Vagina (tissue), 2 donors: ENCODE results near the gene NAP1L1. TPM values are rescaled to one million over a fixed set of nuclear protein-coding genes. Genes with fewer than 3 reads are reported as not detected.
"Not testable (repeated sequence)": the region's sequence is repeated elsewhere in the genome, so short reads cannot be mapped to it uniquely, and the experiment has no call there.

Experiments used
- DNase-seq, 2 donors: peaks; one replicate each; pipeline ENCODE4 v3.0.0-alpha.2; 2017; ENCODE audit errors: extremely low spot score in 2 of 2
- H3K27ac ChIP-seq: fragments of 200-600 bp; sonication (generic); one replicate; pipeline ENCODE4 v1.5.1; 2019
- H3K27me3 ChIP-seq: fragments of 200-600 bp; sonication (generic); one replicate; pipeline ENCODE4 v1.5.1; 2019
- H3K36me3 ChIP-seq, 2 donors: fragments of 200-600 bp; sonication (generic); one replicate each; pipeline ENCODE4 v1.5.1; 2017 to 2019
- H3K4me1 ChIP-seq: fragments of 200-600 bp; sonication (generic); one replicate; pipeline ENCODE4 v1.5.1; 2019
- H3K4me3 ChIP-seq, 2 donors: fragments of 200-600 bp; sonication (generic); 1 replicate in 1 of 2; 2 replicates in 1 of 2; pipeline ENCODE4 v1.5.1; 2016 to 2019
- H3K9me3 ChIP-seq: fragments of 200-600 bp; sonication (generic); one replicate; pipeline ENCODE4 v1.5.1; 2019
- POLR2A ChIP-seq, 2 donors: fragments of 450-650 bp; IDR thresholded peaks; one replicate each; pipeline ENCODE4 v1.6.1; 2017; ENCODE audit warnings: antibody characterized with exemption in 2 of 2, mild to moderate bottlenecking in 2 of 2, moderate library complexity in 2 of 2
- POLR2AphosphoS5 ChIP-seq, 2 donors: sonication (generic); formaldehyde crosslinking; IDR thresholded peaks; one replicate each; pipeline ENCODE4 v1.9.0; 2017; ENCODE audit warnings: antibody characterized with exemption in 2 of 2, mild to moderate bottlenecking in 2 of 2, low read depth in 1 of 2; ENCODE audit not compliant: insufficient read depth in 1 of 2
- intact Hi-C: fragments of 100-400 bp; cut with DNase I; formaldehyde crosslinking; loops from one replicate; pipeline ENCODE4 v1.15.1; 2023
- total RNA-seq: library from RNA; depleted of rRNA; stranded (reverse); fragments of >200 nt; gene quantifications from one replicate; pipeline ENCODE4 v1.2.3, GENCODE V29; 2016
- TF ChIP-seq, protein P1 (sequence below), 3 experiments: fragments of 450-650 bp in 2 of 3; fragments of 200-600 bp in 1 of 3; sonication (generic) in 1 of 3; IDR thresholded peaks; one replicate each; pipeline ENCODE4 v1.5.1; 2017 to 2019; ENCODE audit warnings: antibody characterized with exemption in 3 of 3, mild to moderate bottlenecking in 2 of 3, moderate library complexity in 2 of 3

NAP1L1 gene
- total RNA-seq, 1 donor from 2014 or later = 318 TPM

DNA sequence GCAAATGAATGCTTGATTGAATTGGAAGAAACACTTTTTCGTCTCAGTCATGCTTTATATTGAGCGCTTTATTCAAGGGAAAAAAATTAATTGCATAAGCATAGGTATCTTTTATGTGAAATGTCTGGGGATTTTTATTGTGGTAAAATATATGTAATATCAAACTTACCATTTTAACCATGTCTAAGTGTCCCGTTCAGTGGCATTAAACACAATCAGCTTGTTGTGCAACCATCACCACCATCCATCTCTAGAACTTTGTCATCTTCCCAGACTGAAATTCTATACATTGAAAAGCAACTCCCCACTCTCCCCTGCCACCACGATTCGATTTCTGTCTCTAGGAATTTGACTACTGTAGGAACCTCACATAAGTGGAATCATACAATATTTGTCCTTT lies 92.7 kb downstream of the NAP1L1 start:
- no peak for DNase-seq
- no peak overlapping the region for H3K27ac ChIP-seq
- no peaks in the 10 kb centered on the region for H3K9me3 ChIP-seq
- TF ChIP-seq, protein P1, sequence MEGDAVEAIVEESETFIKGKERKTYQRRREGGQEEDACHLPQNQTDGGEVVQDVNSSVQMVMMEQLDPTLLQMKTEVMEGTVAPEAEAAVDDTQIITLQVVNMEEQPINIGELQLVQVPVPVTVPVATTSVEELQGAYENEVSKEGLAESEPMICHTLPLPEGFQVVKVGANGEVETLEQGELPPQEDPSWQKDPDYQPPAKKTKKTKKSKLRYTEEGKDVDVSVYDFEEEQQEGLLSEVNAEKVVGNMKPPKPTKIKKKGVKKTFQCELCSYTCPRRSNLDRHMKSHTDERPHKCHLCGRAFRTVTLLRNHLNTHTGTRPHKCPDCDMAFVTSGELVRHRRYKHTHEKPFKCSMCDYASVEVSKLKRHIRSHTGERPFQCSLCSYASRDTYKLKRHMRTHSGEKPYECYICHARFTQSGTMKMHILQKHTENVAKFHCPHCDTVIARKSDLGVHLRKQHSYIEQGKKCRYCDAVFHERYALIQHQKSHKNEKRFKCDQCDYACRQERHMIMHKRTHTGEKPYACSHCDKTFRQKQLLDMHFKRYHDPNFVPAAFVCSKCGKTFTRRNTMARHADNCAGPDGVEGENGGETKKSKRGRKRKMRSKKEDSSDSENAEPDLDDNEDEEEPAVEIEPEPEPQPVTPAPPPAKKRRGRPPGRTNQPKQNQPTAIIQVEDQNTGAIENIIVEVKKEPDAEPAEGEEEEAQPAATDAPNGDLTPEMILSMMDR (IDR thresholded peaks at IDR 0.05) = no peak
- TF ChIP-seq POLR2AphosphoS5 (IDR thresholded peaks at IDR 0.05; ENCODE audit: insufficient read depth in 1 of 2, low read depth in 1 of 2) = no peak
- TF ChIP-seq POLR2A (IDR thresholded peaks at IDR 0.05) = no peak
- no peaks in the 10 kb centered on the region for H3K36me3 ChIP-seq
- no peak overlapping the region for H3K4me3 ChIP-seq
- intact Hi-C loops = no loop called here
- H3K27me3 ChIP-seq = no peaks in the 10 kb centered on the region
- no peaks in the 10 kb centered on the region for H3K4me1 ChIP-seq

DNA sequence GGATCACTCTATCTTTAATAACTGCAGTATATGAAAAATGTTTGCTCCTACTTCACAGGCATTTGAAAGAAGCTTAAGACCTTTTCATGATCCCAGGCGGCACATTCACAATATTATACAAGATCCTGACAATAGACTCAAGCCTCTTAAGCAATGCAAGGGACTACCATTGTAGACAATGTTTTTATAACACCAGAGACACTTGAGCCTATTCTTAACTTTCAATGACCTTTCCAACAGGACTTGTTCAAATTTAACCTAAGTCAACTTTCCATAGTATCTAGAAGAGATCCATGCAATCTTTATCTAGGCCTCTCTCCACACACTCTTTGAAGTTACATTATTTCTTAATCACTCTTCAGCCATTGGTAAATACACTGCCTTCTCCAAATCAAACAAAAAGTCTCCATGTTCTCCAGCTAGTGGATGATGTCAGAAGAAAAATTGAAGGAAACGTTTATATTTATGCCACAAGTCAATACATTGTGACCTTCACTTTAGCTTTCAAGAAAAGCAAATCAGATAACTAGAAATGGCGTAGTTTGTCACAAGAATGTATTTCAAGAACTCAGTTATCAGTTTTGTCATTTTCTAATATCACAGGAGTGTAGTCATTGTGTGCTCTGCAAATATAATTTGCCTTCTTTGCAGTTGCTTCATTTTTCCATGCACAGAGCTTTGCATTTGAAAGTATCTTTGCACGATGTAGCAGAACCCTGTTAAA lies 94.1 kb downstream of the NAP1L1 start:
- Histone ChIP-seq H3K4me1 (no peaks in the 10 kb centered on the region), H3K27ac (no peak overlapping the region), H3K27me3 (no peaks in the 10 kb centered on the region), H3K9me3 (no peaks in the 10 kb centered on the region), H3K4me3 (no peak overlapping the region), H3K36me3 (no peaks in the 10 kb centered on the region)
- no peak for DNase-seq
- intact Hi-C loops = no loop called here
- TF ChIP-seq POLR2AphosphoS5 (IDR thresholded peaks at IDR 0.05; ENCODE audit: insufficient read depth in 1 of 2, low read depth in 1 of 2) = no peak
- TF ChIP-seq, protein P1 (IDR thresholded peaks at IDR 0.05) = no peak

DNA sequence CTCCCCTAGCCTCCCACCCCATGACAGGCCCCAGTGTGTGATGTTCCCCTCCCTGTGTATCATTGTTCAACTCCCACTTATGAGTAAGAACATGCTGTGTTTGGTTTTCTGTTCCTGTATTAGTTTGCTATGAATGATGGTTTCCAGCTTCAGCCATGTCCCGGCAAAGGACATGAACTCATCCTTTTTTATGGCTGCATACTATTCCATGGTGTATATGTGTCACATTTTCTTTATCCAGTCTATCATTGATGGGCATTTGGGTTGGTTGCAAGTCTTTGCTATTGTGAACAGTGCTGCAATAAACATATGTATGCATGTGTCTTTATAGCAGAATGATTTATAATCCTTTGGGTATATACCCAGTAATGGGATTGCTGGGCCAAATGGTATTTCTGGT lies 96.8 kb downstream of the NAP1L1 start:
- H3K27me3 ChIP-seq, H3K4me3 ChIP-seq, H3K36me3 ChIP-seq, intact Hi-C loops, H3K9me3 ChIP-seq, H3K4me1 ChIP-seq, DNase-seq, H3K27ac ChIP-seq: not testable (repeated sequence)

Other genes starting within 250 kb of the NAP1L1 start
- 40.3 TPM for gene PHLDA1, start 52.9 kb downstream of the NAP1L1 start, total RNA-seq